Regular cardiac myocyte (primary cell): Measurements from ENCODE around the gene SYT4. TPM values are rescaled to one million over a fixed set of nuclear protein-coding genes. Genes with fewer than 3 reads are reported as not detected.

Source experiments
- total RNA-seq: library from RNA; depleted of rRNA; stranded (reverse); fragments of >200 nt; gene quantifications from 2 replicates; pipeline ENCODE4 v1.2.3, GENCODE V29; 2014

SYT4 gene
- total RNA-seq, result not detected in 2 replicates

GRCh38 chr18:43277164-43277600, at the start of gene SYT4:
SYT4 (minus strand) TSS chr18:43277490; CDS start chr18:43277281, 209 bp downstream.

Other genes with a start within 250 kb of the SYT4 start
- gene RIT2, start 161.8 kb downstream of the SYT4 start, total RNA-seq, result not detected in 2 replicates